Embryonic facial prominence (tissue), 1 donor: ENCODE measurements around the gene MAGIX.
A peak's percentile ranks its signal among the peaks of the same experiment; 100 is the strongest.
"Not testable (repeated sequence)": the region's sequence is repeated elsewhere in the genome, so short reads cannot be mapped to it uniquely, and the experiment has no call there.

Experiments
- DNase-seq: peaks from one replicate; pipeline ENCODE4 v3.0.0-alpha.2; 2016; ENCODE audit errors: extremely low spot score

MAGIX gene

DNA sequence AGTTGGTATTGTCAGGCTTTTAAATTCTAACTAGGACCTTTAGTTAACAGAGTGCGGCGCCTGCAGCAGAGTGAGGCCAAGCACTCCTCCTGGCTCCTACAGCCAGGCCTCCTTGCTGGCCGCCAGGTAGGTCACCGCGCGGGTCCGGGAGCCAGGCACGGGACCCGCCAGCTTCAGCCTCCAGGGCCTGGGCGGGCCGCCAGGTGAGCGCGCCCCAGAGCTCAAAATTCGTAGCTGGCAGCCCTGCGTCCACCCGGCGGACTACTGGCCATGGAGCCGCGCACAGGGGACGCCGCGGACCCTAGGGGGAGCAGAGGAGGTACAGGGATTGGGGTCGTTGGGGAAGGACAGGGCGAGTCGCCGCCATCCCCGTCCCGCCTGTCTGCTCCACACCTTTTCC, at the start of gene MAGIX:
Gene MAGIX (plus strand): TSS at position 139 of the 400 bp plus-strand sequence. CDS start 132 bp downstream, at position 271.
- DNase-seq = no peak

DNA sequence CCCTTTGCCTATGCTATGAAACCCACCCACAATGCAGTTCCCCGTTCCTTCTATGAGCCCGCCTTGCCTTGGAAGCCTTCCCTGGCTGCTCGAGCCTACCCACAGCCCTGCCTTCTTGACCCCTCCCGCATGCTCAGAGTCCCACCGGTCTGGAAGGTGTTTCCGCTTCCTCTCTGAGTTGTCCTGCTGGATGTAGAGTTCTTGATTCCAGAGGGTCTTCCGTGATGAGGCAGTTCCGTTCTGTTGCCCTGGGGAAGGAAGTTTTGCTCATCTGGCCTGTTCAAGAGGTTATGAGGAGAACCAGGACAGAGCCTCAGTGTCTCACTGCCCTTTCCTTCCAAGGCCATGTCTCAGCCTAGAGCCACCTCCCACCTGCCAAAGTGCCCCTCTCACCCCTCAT, 46.5 kb upstream of the MAGIX start:
- DNase-seq = no peak

DNA sequence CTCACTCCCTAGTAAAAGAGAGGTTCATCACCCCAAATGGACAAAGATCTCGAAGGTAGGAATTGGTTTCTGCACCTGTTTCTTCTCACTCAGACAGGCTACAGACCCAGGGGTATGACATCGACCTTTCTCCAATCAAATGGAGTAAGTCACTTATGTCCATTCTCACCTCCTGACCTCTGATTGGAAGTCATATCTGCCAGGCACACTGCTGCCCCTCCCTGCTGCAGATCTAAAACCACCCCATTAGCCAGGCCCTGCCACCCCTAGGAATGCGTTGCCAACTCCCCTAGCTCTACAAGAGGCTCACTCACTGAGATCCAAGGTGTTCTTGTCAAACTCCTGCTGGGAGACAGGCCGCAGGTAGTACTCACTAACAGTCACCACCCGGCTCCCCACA, 45.8 kb upstream of the MAGIX start:
- DNase-seq = no peak

DNA sequence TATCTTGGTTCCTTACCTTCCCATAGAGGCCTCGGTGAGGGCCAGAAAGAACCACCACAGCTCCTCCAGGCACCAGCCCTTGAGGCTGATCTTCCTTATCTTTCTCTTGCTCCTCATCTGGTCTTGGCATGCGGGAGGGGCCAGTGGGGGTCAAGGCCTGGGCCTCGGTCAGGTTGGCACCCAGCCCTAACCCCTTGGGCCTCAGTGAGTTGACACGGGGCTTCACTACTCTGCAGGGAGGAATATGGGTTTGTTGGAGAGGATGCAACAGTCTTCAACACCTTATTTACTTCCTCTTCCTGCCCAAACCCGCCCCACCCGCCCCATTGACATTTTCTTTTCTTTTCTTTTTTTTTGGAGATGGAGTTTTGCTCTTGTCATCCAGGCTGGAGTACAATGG, 45.0 kb upstream of the MAGIX start:
- no peak for DNase-seq

DNA sequence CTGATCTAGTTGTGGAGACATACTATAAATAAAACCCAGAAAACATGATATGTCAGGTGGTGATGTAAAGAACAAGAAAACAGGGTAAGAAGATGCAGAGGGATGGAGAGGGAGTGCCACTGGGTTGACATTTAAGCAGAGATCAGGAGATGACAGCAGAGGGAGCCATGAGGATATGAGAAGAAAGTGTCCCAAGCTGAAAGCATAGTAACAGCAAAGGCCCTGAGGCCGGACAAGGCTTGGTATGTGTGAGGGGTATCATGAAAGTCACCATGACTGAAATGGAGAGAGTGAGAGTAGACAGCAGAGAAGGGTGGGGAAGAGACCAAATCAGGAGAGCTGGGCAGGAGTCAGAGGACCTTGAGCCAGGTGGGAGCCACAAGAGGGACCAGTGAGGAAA, 42.5 kb upstream of the MAGIX start:
- DNase-seq = no peak

DNA sequence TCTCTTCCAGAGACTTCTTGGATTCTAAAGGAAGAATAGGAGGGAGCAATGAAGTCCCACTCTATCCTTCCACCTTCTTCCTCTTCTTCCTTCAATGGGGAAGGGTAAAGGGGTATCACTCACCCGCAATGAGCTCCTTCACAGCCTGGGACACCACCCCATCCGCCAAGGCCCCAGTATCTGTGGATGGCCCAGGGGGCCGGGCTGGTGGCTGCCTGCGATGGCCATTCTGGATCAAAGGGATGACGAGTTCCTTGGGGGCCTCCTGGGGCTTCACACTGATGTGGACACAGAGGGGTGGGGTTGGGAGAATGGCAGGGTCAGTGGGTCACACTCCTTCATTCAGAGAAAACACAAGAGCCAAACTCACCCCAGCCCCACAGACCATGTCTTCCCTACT, 40.1 kb upstream of the MAGIX start:
- DNase-seq = no peak

DNA sequence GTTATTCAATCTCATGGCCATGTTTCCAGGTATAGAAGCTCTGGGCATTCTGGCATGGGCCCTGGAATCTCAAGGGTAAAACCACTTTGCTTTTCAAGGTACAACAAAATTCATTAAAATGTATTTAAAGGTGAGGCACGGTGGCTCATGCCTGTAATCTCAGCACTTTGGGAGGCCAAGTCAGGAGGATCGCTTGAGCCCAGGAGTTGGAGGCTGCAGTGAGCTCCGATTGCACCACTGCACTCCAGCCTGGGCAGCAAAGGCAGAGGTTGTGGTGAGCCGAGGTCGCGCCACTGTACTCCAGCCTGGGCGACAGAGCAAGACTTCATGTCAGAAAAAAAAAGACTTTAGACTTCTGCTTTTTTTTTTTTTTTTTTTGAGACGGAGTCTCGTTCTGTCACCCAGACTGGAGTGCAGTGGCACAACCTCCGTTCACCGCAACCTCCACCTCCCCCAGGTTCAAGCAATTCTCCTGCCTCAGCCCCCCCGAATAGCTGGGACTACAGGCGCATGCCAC, 34.8 kb upstream of the MAGIX start:
- not testable (repeated sequence) for DNase-seq

DNA sequence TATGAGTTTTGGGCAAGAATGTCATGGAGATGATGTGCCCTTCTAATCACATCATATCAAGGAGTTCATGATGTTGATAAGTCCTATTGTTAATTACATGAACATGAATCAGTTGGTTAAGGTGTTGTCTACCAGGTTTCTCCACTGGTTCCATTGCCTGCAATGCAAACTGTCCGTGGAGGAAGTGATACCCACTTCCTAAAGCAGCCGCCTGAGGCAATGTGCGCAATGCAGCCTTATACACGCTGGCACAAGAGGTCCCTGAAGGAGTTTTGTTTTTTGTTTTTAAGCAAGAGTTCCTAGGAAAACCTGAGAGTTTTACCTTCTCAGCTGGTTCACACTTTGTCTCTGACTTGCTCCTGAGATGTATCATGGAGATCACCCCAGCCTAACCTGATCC, 33.1 kb upstream of the MAGIX start:
- DNase-seq = no peak

DNA sequence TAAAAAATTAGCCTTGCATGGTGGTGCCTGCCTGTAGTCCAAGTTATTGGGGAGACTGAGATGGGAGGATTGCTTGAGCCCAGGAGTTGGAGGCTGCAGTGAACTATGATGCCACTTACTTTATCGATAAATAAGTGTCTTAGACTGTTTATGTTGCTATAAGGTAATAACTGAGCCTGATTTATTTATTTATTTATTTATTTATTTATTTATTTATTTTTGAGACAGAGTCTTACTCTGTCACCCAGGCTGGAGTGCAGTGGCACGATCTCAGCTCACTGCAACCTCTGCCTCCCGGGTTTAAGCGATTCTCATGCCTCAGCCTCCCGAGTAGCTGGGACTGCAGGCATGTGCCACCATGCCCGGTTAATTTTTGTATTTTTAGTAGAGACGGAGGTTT, 30.3 kb upstream of the MAGIX start:
- DNase-seq = not testable (repeated sequence)

DNA sequence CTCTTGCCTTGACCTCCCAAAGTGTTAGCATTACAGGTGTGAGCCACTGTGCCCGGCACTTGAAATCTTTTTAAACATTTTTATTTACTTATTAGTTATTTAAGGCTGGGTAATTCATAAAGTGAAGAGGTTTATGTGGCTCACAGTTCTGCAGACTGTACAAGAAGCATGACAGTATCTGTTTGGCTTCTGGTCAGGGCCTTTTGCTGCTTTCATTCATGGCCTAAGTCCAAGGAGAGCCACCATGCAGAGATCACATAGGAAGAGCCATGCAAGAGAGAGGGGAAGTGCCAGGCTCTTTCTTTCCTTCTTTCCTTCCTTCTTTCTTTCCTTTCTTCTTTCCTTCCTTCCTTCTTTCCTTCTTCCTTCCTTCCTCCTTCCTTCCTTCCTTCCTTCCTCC, 28.8 kb upstream of the MAGIX start:
- no peak for DNase-seq

DNA sequence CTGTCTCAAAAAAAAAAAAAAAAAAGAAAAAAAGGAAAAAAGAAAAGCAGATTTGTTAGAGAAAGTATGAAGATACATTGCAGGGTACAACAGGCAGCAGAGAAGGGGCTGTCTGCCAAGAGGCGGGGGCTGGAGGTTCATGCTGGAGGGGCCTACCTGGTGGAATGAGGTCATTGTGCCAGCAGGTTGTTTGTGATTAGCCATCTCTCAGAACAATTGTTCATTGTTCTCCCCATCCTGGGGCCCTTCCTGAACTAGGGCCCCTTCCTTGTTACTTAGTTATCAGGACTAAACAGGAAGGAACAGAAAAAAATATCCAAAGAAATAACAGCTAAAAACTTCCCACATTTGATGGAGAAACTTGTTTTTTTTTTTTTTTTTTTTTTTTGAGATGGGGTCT, 25.1 kb upstream of the MAGIX start:
- no peak for DNase-seq

DNA sequence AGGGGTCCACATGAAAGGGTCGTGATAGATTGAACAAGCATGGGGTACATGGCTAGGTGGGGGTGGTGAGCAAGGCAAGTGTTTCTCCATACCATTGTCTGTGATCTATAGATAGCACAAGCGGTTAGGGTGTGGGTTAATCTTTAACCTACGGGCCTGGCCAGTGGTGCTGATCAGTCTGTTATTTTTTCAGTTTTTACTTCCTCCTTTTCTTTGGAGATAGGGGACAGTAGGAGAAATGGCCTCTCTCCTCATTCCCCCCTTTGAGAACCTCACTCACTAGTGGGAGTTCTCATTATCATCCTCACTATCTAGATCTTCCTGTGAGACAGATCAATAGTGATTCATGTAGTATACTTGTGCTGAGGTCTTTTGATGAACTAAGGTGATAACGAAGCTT, 22.8 kb upstream of the MAGIX start:
- no peak for DNase-seq

DNA sequence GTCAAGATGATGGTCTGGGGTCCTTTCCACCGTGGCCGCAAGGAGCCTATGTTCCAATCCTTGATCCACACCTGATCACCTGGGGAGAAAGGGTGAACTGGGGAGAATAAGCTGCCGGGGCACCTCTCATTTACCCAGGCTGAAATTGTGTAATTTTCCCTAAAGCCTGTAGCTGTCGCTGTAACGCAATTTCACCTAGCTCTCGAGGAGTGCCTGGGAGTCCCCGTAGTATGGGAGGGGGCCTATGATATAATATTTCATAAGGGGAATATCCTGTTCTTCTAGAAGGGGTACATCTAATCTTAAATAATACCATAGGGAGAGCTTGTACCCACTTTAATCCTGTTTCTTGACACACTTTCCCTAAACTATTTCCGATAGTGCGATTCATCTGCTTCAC, 20.3 kb upstream of the MAGIX start:
- DNase-seq = not testable (repeated sequence)

DNA sequence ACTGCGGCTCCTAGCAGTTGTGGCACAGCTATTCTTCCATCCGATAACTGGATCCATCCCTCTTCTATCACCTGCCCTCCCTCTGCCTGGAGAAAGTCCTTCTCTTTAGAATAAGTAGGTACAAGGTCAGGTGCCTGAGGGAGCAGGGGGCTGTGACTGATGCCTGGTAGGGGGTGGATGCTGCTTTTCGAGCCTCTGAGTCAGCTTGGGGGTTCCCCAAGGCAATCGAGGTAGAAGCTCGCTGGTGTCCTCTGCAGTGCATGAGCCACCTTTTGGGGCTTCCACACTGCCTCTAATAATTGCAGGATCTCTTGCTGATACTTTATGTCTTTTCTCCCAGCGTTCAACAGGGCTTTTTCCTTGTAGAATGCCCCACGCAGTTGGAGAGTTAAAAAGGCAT, 19.4 kb upstream of the MAGIX start:
- not testable (repeated sequence) for DNase-seq

DNA sequence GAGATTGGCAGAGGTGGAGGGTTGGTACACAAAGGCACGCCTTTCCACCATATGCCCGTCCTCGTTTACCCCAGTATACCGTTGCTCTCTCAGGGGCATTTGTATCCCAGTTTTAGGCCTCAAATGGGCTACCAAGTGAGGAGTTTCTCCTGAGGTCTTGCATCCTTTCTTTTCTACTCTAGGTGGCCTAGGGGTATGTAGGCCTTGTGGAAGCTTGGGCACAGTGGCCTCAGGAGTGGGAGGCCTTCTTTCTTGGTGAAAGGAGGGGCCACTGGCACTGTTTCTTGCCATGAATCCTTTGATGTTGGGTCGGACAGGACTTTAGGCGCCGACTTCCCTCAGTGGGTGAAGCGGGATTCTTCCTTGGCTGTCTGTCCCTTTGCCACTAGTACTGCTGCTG, 15.3 kb upstream of the MAGIX start:
- DNase-seq = no peak

DNA sequence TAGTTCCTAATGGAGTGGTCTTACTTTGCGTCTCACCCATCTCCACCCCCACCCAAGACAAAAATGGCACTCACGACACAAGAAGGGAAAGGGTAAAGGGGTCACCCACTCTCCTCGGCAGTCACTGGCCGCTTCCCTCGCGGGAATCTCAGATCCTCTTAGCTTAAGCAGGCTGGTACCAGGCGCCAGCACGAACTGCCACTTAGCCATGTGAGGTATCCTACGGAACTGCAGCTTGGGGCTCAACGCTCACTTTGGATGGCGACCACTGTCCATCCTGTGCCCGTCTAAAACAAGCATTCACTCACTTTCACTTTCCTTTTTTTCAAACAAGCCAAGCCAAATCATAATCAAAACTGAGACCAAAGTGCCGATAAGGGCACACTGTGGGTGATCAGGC, 14.6 kb upstream of the MAGIX start:
- DNase-seq = no peak

DNA sequence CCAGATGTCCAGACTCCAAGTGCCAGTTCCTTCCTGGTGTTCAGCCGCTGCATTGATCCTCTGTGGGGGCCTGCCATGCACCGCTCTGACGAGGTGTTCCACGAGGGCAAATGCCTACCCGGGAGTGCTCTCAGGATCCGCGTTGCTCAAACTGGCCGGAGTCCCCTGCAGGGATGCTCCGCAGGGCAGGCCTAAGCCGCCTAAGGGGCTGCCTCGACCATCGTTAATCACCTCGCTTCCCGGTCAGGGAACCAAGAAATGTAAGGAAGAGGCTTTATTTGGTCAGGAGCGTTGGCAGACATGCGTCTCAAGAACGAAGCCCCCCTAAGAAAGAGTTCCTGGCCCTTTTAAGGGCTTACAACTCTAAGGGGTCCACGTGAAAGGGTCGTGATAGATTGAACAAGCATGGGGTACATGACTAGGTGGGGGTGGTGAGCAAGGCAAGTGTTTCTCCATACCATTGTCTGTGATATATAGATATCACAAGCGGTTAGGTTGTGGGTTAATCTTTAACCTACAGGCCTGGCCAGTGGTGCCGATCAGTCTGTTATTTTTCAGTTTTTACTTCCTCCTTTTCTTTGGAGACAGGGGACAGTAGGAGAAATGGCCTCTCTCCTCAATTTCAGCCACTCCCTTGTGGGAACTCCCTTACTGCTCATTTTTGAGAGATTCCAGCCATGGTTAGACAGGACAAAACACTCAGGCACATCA, 14.0 kb upstream of the MAGIX start:
- DNase-seq = not testable (repeated sequence)

DNA sequence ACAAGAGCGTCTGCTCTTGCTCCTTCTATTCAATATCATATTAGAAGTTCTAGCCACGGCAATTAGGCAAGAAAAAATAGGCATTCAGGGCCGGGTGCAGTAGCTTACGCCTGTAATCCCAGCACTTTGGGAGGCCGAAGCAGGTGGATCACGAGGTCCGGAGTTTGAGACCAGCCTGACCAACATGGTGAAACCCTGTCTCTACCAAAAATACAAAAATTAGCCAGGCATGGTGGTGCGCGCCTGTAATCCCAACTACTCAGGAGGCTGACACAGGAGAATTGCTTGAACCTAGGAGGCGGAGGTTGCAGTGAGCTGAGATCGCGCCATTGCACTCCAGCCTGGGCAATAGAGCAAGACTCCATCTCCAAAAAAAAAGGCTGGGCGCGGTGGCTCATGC, 13.3 kb upstream of the MAGIX start:
- DNase-seq = not testable (repeated sequence)

DNA sequence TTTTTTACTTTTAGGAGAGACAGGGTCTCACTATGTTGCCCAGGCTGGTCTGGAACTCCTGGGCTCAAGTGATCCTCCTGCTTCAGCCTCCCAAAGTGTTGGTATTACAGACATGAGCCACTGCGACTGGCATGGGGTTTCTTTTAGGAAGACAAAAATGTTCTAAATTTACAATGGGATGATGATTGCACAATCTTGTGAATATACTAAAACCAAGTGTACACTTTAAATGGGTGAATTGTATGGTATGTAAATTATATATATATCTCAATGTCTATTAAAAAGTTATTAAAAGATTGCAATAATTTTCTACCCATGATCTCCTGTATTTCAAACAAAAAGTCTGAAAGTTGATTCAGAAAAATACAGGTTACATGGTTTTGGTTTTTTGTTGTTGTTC, 9.1 kb upstream of the MAGIX start:
- no peak for DNase-seq

DNA sequence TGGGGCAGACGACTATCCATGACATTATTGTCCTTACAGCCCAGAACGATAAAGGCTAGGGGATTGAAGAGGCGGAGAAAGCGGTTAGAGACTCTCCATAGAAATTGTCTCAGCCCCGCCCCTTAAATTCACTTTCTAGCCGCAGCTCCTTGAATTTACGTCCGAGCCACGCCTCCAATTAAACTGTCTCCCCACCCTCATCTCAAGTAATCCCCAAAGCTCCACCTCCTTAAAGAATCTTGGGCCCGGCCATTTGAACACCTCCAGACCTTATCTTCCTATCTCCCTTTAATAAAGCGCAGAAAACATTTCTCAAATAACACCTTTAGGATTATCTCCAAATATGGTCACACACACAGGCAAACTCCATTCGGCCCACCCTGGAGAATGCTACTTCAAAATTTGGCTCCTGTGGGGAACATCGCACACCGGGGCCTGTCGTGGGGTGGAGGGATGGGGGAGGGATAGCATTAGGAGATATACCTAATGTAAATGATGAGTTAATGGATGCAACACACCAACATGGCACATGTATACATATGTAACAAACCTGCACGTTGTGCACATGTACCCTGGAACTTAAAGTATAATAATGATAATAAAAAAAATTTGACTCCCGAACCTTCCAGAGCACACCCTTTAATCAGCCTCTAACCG, 7.2 kb upstream of the MAGIX start:
- peak; percentile 53 for DNase-seq

DNA sequence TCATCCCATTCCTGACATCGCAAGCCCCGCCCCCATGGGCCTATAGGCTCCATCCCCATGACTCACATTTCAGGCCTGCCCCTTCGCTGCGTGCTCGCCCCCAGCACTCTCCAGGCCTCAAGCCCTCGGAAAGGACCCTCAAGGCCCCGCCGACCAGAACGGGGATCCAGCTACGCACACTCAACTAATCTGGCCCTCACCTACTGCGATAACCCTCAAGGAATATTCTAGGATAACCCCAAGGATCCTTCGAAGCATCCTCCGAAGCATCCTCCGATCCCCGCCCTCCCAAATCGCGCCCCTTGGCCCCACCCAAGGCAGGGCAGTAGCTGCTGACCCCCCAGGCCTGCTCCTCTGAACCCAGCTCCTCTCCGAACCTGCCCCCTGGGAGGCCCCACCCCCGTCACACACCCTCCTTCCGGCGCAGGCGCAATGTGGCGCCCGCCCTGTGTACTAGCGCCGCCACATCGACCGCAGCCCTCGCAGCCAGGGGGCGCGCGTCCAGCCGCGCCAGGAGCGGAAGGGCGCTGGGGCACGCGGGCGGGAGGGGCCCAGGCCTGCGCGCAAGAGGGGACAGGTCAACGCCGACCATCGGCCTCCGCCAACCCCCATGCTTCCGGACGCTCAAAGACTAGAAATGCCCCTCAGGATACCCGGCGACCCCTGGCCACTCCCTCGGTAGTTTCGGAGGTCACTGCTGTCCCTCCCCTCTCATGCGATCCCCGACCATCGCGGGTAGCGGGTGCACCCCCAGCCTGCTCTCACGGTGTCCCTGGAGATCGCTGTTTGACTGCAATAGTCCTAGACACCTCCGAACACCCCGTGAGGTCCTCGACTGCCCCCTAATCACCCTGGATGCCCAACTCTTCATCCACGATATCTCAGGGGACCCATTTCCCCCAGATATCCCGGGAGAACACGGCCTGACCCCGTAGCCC, 6.4 kb upstream of the MAGIX start:
- DNase-seq = peak; percentile 81

DNA sequence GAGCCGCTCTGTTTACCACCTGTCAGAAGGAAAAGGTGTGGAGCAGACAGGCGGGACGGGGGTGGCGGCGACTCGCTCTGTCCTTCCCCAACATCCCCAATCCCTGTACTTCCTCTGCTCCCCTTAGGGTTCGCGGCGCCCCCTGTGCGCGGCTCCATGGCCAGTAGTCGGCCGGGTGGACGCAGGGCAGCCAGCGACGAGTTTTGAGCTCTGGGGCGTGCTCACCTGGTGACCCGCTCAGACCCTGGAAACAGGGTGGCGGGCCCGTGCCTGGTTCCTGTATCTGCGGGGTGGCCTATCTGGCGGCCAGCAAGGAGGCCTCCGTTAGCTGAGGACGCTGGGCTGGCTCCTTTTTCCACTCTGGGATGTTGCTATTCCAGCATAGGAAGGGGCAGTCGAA, 5.4 kb upstream of the MAGIX start:
- no peak for DNase-seq
